Stimulated activated CD4-positive, alpha-beta T cell treated with anti-CD3 and anti-CD28 coated beads, Interleukin-1b, Interleukin-23, amount 100 ng/mL, for 1 hour (primary cell): Measurements from ENCODE around the gene PRPF8.

Source experiments
- DNase-seq, 2 donors: peaks; one replicate each; pipeline ENCODE4 v3.0.0-alpha.2; 2020; ENCODE audit warnings: low read depth in 2 of 2

Gene PRPF8

DNA sequence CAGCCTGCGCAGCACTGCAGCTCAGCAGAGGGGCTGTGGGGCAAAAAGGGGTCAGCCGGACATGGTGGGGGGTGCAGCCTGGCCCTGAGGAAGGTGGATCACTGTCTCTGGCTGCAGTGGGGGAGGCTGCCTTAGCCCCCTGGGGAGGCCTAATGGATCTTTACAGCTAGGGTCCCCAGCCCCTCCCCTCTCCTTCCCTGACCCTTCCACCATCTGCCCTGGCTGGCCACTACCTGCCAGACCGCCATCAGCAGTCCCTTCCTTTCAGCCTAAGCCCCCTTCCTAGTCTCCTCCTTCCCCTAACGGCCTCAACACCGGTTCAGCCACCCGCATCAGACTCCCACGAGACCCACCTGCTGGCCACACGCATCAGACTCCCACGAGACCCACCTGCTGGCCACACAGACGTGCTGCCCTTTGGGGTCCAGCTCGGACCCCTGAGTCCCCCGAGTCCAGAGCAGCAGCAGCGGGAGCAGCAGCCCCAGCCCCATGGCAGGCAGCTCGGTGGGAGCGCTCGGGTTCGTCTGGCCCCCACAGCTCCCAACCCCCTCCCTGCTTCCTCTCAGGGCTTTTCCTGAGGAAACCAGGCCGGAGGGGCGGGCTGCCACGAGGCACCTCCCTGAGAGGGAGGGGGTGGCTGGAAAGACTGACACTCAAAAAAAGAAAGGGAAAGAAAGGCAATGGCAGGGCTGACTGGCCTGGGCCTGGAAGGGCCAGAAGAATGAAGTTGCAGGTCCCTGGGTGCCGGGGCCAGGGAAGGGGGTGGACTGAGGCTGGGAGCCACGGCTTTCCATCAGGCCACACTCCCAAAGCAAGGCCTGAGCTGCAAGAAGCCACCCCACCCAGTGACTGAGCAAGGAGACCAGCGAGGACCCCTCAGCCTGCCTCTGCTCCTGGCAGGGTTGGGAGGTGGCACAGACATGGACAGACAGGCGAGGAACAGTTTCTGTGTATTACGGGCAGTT lies 39.2 kb downstream of the PRPF8 start, which contains the start of gene SCARF1:
Gene SCARF1 (minus strand): TSS at position 526 of the 965 bp plus-strand sequence. CDS start 35 bp downstream, at position 491.
- no peak for DNase-seq

DNA sequence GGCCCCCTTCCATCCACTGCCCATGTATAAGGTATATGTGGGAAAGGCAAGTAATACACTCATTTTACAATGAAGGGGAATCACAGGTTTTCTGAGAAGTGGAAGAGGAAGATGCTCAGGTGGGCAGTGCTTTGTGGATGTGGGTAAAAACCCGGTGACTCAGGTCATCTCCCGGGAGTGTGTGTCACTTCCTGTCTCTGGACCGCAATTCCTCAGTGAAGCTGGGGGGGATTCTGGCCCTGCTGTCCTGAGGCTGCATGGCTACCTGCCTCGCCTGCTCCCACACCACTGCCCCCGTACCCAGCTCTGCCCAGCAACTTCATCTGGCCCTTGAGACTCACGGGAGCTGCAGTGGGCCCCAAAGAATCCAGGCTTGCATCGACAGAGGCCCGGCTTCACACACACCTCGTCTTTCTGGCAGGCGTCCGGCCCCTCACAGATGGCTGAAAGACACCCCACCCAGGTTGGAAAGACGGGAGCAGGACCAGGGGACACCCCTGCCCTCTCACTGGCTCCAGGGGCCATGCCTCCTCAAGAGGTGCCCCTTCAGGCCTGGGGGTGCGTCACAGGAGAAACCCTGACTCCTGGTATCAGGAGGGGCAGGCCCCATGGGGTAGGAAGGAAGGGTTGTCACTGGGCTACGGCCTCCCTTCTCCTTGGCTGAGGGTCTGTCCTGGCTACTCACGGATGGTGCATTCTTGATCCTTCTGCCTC lies 40.0 kb downstream of the PRPF8 start:
- DNase-seq = no peak

DNA sequence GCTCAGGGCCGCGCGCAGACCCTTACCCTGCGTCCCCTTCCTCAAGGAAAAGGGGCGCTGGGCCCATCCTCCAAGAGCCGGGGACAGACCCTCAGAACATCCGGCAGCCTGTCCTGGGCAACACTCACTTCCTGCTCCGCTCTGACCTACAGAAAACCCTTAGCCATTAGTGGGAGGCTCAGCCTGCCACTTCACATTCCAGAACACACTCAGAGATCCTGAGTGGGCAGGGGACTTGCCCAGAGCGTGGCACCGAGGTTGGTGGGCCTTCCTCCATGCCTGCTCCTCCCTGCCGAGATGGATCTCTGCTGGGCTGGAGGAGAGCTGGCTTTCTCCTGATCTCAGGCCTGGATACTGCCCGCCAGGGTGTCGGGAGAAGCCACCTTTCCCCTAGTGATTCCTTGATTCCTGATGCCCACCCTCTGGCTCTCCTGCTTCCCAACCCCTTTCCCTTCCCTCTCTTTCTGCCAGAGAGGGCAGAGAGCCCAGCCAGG lies 40.6 kb downstream of the PRPF8 start:
- DNase-seq = no peak

- DNase-seq = peak in 1 of 2 donors; percentile 30
Observed at GRCh38 chr17:1643293-1643998, 41.2 kb downstream of the PRPF8 start.

DNA sequence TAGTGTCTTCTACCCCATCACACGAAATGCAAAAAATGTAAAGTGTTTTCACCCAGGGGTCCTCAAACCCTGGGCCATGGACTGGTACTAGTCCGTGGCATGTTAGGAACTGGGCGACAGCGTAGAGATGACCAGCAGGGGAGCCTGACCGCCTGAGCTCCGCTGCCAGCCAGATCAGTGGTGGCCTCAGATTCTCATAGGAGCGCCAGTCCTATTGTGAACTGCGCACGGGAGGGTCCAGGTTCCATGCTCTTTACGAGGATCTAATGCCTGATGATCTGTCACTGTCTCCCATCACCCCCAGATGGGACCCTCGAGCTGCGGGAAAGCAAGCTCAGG lies 43.6 kb downstream of the PRPF8 start:
- DNase-seq = no peak

DNA sequence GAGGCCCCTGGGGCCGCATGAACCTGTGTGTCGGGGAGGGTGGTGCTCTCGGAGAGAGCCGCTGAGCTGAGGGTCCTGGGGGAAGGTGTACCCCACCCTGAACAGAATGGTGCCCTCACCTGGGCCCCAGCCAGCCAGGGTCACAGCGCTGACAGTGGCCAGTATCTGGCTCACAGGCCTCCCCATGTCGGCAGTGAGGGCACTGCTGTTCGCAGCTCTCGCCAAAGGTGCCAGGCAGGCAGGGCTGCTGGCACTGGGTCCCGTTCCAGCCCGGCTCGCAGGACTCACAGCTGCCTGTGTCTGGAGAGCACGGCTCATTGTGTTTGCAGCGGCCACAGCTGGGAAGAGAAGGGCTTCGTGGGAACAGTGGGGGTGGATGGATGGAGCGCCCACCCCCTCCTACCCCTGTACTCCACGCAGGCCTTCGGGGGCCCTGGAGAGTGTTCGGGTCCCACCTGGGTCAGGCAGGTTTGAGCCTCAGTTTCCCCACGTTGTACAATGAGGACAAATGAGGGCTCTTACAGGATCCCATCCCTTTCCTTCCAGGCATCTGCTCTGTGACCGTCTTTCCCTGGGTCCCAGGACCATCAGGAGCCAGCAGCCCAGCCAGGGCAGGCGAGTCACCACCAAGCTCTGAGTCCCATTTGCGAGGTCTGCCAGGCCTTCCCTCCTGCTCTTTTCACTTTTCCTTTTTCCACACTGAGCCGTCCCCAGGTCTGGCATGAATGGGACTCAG lies 44.2 kb downstream of the PRPF8 start:
- DNase-seq = no peak

DNA sequence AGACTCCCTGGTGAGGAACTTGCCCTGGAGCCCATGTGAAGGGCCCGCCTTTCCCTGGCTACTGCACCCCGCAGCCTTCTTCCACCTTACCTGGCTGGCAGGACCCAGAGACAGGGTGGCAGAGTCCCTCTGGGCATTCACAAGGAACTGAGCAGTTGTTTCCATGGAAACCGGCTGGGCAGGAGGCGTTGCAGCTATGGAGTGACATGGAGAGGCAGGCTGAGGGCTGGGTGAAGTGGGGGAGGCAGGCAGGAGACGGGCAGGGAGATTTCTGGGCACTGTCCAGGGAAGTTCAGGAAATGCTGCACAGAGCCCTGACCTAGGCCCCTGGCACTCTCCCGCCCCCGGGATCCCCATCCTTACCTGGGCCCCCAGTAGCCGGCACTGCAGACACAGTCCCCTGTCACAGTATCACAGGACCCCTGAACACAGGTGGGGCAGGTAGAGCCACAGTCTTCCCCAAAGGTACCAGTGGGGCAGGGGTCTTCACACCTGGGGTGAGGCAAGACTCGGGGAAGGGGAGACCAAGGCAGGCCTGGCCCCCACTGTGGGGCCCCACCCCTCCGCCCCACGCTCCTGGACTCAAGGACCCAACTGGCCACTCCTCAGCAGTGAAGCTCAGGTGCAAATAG lies 45.0 kb downstream of the PRPF8 start:
- no peak for DNase-seq

DNA sequence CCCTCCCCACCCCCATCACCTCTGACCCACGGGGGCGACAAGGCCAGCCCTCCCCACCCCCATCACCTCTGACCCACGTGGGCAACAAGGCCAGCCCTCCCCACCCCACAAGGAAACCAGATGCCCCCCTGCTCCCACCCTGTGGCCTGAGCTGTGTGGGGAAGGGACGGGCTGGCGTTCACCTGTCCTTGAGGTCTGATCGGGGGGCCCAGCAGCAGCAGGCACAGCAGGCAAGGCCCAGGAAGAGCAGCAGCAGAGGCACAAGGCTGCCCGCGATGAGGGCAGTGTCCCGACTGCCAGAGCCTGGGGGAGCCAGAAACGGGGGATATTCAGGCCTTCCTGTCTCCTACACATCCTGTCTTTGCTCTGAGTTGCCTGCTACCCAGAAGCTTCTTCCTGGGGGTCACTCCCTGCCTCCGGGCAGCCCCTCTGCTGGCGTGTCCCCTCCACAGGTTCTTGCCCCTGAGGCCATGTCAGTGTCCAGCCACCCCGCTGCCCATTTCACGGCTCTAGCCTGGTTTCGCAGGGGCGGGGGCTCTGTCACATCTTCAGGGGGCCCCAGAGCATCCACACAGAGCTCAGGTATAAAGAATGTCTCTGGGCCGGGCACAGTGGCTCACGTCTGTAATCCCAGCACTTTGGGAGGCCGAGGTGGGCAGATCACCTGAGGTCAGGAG lies 45.9 kb downstream of the PRPF8 start:
- DNase-seq = no peak

- DNase-seq = no peak
Observed at GRCh38 chr17:1638171-1638590, 46.5 kb downstream of the PRPF8 start.

DNA sequence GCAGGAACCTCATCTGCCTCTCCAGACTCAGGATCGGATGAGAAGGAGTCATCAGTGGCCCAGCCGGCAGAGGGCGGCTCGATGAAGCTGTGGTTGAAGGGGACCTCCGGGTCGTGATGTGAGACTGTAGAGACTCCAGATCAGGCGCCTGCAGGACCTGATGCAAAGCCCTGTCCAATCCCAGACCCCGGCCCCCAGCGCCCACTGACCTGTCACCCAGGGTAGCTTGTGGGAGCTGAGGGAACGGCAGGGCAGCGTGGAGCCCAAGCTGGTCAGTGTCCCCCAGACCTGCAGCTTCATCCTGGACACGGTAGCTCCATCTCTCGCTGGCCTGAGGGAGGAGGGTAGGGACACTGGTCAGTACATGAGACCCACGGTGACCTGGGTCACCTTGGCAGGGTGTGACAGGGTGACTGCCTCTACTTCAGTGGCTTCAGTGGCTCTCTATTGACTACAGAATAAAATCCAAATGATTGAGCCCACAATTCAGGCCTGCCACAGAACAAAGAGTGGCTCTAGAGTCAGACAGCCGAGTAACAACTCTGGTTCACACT lies 47.9 kb downstream of the PRPF8 start:
- no peak for DNase-seq

DNA sequence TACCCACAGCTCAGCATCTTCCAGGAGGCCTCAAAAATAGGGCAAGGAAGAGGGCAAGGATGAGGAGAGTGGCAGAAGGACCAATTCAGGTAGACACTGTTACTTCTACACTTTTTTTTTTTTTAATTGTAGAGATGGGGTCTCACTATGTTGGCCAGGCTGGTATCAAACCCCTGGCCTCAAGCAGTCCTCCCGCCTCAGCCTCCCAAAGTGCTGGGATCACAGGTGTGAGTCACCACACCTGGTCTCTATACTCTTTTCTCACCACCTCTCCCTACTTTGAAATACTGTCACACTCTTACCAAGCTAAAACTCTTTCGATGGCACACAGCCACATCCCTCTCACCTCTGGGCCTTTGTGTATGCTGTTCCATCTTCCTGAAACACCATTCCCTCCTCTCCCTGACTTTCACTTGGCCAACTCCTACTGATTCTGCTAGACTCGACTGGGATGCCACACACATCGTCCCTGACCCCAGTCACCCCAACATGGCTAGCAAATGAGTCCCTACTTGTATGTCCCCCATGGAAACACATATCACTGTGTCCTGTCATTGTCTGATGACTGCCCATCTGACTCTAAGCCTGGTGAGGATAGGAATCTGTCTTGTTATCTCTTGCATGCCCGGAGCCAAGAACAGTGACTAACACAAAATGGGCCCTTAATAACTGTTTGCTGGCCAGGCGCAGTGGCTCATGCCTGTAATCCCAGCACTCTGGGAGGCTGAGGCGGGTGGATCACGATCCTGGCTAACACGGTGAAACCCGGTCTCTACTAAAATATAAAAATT lies 48.8 kb downstream of the PRPF8 start:
- no peak for DNase-seq

DNA sequence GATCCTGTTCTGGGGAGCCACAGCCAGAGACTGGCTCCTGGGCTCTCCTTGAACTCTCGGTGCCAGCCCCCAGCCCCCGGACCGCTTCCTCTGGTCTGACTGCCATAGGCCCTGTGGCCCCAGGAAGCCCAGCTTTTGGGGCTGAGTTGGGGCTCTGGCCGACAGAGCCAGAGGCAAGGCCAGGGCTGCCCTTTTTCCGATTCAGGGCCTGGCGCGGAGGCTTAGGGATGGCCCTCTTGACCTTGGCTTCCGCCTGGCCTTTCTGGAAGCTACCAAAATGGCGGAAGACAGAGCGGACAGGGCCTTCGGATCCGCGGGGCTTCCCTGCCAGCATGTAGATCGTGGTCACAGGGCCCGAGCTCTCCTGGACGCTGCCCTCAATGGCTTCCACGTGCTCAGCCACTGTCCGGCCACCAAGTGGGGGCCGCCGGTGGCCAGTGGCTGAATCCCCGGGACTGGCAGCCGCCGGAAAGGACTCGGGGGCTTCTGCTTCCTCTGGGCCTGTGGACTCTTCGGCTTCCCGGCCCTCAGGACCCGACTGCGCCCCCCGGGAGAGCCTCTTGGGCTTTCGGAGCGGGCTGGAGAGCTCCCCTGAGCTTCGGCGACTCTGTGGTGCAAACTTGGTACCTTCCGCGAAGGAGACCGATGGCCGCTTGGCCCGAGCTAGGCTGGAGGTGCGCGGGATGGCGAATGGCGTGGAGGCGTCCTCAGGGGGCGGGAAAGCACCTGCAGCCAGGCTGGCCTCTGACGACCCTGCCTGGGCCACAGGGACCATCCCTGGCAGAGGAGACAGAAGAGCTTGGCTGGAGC lies 49.6 kb downstream of the PRPF8 start:
- DNase-seq = no peak

DNA sequence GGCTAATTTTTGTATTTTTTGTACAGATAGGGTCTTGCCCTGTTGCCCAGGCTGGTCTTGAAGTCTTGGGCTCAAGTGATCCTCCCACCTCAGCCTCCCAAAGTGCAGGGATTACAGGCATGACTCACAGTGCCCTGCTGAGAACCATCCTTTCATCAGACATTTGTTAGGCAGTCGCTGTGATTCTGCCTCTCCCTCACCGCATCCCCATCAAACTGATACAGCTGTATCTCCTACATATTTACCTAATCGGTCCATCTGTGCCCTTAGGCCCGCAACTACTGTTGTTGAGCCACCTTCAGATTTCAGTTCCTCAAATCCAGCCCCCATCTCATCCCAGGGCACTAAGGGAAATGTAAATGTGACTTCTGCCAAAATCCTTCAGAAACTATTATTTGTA lies 54.0 kb downstream of the PRPF8 start:
- DNase-seq = no peak

GRCh38 chr17:1629504-1630310 lies 55.0 kb downstream of the PRPF8 start:
- DNase-seq = peak; percentile 32 to 63

- DNase-seq = peak; percentile 73 to 77
Observed at GRCh38 chr17:1628856-1629503, 55.7 kb downstream of the PRPF8 start.

GRCh38 chr17:1627982-1628855 lies 56.4 kb downstream of the PRPF8 start, which contains the start of gene SLC43A2:
Gene SLC43A2, minus strand, starts transcription at chr17:1628834. Its CDS starts 960 bp downstream, at chr17:1627874.
- peak; percentile 32 to 56 for DNase-seq
